Fibroblast of skin of right biceps (primary cell): ENCODE measurements around the gene WNT10A.

Experiments used
- DNase-seq: peaks from one replicate; pipeline ENCODE4 v3.0.0-alpha.2; 2013

WNT10A gene

GRCh38 chr2:218858138-218858445 is 22.6 kb upstream of the WNT10A start:
- no peak for DNase-seq

GRCh38 chr2:218858671-218859555 is 21.7 kb upstream of the WNT10A start:
- DNase-seq = no peak

GRCh38 chr2:218859556-218859987 is 21.1 kb upstream of the WNT10A start, which contains the start of gene WNT6:
WNT6 (plus strand) TSS chr2:218859805; CDS start chr2:218860038, 233 bp downstream.
- no peak for DNase-seq

- DNase-seq = no peak
Observed at GRCh38 chr2:218859988-218860831, 20.4 kb upstream of the WNT10A start.

DNA sequence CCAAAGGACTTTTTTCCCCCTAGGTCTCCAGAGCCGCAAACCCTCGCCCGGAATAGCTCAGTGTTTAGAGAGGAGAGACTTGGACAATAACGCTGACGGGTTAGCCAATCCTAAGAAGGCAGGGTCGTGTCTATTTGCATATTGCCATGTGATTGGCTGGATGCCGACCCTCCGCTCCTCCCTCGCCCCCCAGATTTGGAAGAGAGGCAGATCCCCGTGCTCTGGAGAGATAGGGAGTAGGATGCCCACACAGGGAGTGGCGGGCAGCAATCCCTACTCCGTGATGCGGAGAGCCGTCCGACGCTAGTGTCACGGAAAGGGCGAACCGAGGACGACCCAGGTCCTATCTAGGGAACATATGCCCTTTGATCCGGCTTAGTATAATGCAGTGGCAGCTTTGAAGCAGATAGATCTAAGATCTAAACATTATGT is 19.7 kb upstream of the WNT10A start:
- peak; percentile 80 for DNase-seq

GRCh38 chr2:218861645-218862318 is 18.9 kb upstream of the WNT10A start:
- DNase-seq = no peak

GRCh38 chr2:218863021-218863520 is 17.6 kb upstream of the WNT10A start:
- no peak for DNase-seq

- DNase-seq = no peak
Observed at GRCh38 chr2:218865396-218865795, 15.3 kb upstream of the WNT10A start.

DNA sequence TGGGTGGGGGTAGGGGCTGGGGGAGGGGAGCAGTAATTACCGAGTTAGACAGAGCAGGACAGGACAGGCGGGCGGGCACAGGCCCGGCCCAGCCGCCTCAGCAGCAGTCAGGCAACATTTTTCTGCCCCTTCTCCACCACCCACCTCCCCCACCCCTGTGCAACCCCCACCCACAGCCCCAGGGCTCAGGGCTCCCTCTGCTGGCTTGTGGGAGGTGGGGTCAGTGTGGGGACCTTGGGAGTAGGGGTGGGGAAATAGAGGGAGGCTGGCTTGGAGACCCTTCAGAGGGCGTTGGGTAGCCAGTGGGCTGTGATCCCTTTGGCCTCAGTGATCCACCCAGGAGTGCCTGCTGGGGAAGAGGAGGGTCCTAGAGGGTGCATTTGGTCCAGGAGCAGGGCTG is 14.7 kb upstream of the WNT10A start:
- DNase-seq = no peak

DNA sequence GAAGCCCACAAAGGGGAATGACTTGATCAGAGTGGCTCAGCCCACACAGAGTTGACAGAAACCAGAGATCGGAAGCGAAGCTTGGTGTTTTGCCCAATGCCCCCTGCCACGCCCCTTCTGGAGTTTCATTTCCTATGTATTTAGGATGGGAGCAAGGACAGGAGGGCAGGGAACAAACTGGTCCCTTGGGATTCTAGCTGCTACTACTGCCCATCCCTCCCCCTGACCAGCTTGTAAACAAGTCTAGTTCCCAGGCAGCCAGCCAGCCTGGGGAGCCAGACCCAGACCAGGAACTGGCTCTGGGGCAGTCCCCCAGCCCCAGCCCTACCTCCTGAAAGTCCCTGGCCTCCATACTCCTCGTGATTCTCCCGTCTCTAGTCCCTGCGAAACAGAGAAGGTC is 12.8 kb upstream of the WNT10A start:
- no peak for DNase-seq

- DNase-seq = no peak
Observed at GRCh38 chr2:218869064-218869463, 11.6 kb upstream of the WNT10A start.

DNA sequence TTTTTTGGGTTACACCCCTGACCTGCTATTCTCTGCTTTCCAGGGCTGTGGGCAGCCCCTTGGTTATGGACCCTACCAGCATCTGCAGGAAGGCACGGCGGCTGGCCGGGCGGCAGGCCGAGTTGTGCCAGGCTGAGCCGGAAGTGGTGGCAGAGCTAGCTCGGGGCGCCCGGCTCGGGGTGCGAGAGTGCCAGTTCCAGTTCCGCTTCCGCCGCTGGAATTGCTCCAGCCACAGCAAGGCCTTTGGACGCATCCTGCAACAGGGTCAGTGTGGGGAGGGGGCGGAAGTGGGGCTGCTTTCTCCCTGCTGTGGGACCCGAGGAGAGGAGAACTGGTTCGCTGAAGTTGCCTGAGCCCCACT is 9.7 kb upstream of the WNT10A start:
- no peak for DNase-seq

- DNase-seq = no peak
Observed at GRCh38 chr2:218871345-218872302, 9.0 kb upstream of the WNT10A start.

- no peak for DNase-seq
Observed at GRCh38 chr2:218872645-218873358, 7.8 kb upstream of the WNT10A start.

GRCh38 chr2:218873359-218874194 is 7.1 kb upstream of the WNT10A start:
- DNase-seq = no peak

DNA sequence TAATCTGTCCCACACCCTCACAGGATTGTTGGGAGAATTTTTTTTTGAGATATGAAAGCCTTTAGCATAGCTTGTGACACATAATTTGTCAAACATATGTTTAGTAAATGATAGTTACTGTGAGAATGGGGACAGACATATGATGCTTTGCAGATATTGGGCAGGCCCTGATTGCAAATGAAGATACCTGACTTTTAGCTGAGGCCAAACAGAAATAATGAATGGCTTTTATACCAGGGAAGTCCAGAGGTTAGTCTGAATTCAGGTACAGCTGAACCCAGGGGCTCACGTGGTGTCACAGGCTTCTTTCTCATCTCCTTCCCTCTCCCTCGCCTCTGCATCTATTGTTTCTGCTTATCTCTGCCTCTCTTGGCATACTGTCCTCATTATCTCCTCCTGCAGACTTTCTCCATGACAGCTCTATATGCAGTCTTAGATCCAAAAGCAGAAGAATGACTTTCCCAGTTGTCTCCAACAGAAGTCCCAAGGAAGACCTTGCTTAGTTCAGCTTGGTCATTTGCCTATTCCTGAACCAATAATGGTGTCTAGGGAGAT is 4.9 kb upstream of the WNT10A start:
- DNase-seq = no peak

- peak; percentile 49 for DNase-seq
Observed at GRCh38 chr2:218876562-218877219, 4.0 kb upstream of the WNT10A start.

GRCh38 chr2:218877331-218877730 is 3.3 kb upstream of the WNT10A start:
- no peak for DNase-seq

GRCh38 chr2:218877891-218878290 is 2.8 kb upstream of the WNT10A start:
- no peak for DNase-seq
